Natural killer cell (primary cell): ENCODE data around the gene E4F1. TPM values are rescaled to one million over a fixed set of nuclear protein-coding genes. Genes with fewer than 3 reads are reported as not detected.

Experiments used
- ATAC-seq, 3 donors: fragments of 150-1000 bp in 2 of 3; fragments of 200-7000 bp in 1 of 3; cut with Tn5 transposase; 1 replicate in 1 of 3; 2 replicates in 2 of 3; pipeline ENCODE4 v1.10.0; 2021; ENCODE audit warnings: mild to moderate bottlenecking in 2 of 3, moderate library complexity in 2 of 3
- DNase-seq, 2 donors: peaks; one replicate each; pipeline versions ENCODE4 v3.0.0 to v3.0.0-alpha.2; 2013 to 2021; ENCODE audit warnings: mixed read lengths in 1 of 2
- H3K27ac ChIP-seq: one replicate; pipeline ENCODE4 v1.5.1; 2013; ENCODE audit warnings: mild to moderate bottlenecking, low read length
- H3K27me3 ChIP-seq: one replicate; pipeline ENCODE4 v1.6.1; 2013; ENCODE audit warnings: low read length; ENCODE audit not compliant: control insufficient read depth, insufficient read depth
- H3K36me3 ChIP-seq: one replicate; pipeline ENCODE4 v1.6.1; 2013; ENCODE audit warnings: low read length; ENCODE audit not compliant: control insufficient read depth, insufficient read depth
- H3K4me1 ChIP-seq: one replicate; pipeline ENCODE4 v1.6.1; 2013; ENCODE audit warnings: low read length; ENCODE audit not compliant: control insufficient read depth, insufficient read depth
- H3K4me3 ChIP-seq: one replicate; pipeline ENCODE4 v1.5.1; 2013; ENCODE audit warnings: low read length
- H3K9me3 ChIP-seq: one replicate; pipeline ENCODE4 v1.6.1; 2013; ENCODE audit warnings: low read length; ENCODE audit not compliant: control insufficient read depth, insufficient read depth
- H3K27ac Mint-ChIP-seq, 2 donors: one replicate each; pipeline ENCODE4 v1.8.0; 2022; ENCODE audit warnings: mild to moderate bottlenecking in 2 of 2, mixed read lengths in 2 of 2, moderate library complexity in 1 of 2
- H3K27me3 Mint-ChIP-seq, 2 donors: one replicate each; pipeline ENCODE4 v1.8.0; 2022; ENCODE audit warnings: low read depth in 2 of 2, mixed read lengths in 2 of 2
- H3K36me3 Mint-ChIP-seq: one replicate; pipeline ENCODE4 v1.8.0; 2022; ENCODE audit warnings: mixed read lengths
- H3K4me1 Mint-ChIP-seq, 2 donors: one replicate each; pipeline ENCODE4 v1.8.0; 2022; ENCODE audit warnings: mixed read lengths in 2 of 2
- H3K4me3 Mint-ChIP-seq: one replicate; pipeline ENCODE4 v1.8.0; 2022; ENCODE audit warnings: mild to moderate bottlenecking, moderate library complexity, mixed read lengths
- H3K9me3 Mint-ChIP-seq, 2 donors: one replicate each; pipeline ENCODE4 v1.8.0; 2022; ENCODE audit warnings: mixed read lengths in 2 of 2
- CTCF ChIP-seq: fragments of 200-600 bp; IDR thresholded peaks from one replicate; pipeline ENCODE4 v1.8.0; 2022; ENCODE audit warnings: antibody characterized with exemption
- WGBS: methylation state at CpG from one replicate; pipeline ENCODE4 v1.1.7; 2013; ENCODE audit warnings: missing lambda C conversion rate; ENCODE audit not compliant: insufficient coverage; 5-methylcytosine and 5-hydroxymethylcytosine counted together
- intact Hi-C: fragments of 100-400 bp; cut with micrococcal nuclease; formaldehyde crosslinking; loops from one replicate; pipeline ENCODE4 v1.14.2; 2022
- total RNA-seq, 4 donors: library from RNA; stranded (reverse); fragments of 120-200 nt in 1 of 4; gene quantifications; one replicate each; pipeline versions ENCODE4 v1.2.3 to v1.2.4, GENCODE V29; 2013 to 2022

Gene E4F1
- total RNA-seq, 3 donors from 2014 or later (not counting 1 experiment from before 2014, with no cell fraction given) = 43.6 to 45.7 (median 45.7) TPM

- ATAC-seq (no peak), DNase-seq (no peak)
- H3K36me3 ChIP-seq = peaks cover 26% of the 10 kb centered on the region
- Mint-ChIP-seq H3K4me1 (peaks cover 19 to 28% of the 10 kb centered on the region in 2 donors), H3K9me3 (no peaks in the 10 kb centered on the region), H3K27ac (peak overlapping the region; percentile 80 to 88), H3K36me3 (no peaks in the 10 kb centered on the region), H3K4me3 (peak overlapping the region; percentile 91), H3K27me3 (peaks cover 0 to 3% of the 10 kb centered on the region in 2 donors)
- H3K27me3 ChIP-seq = no peaks in the 10 kb centered on the region
- no peaks in the 10 kb centered on the region for H3K9me3 ChIP-seq
- H3K4me3 ChIP-seq = peak overlapping the region; percentile 88
- H3K4me1 ChIP-seq = peaks cover 19% of the 10 kb centered on the region
- 20% methylated on average over 16 of the region's 16 CpGs for WGBS
- intact Hi-C loops = no loop called here
- no peak for TF ChIP-seq CTCF
- peak overlapping the region; percentile 95 for H3K27ac ChIP-seq
Observed at GRCh38 chr16:2205967-2206313, 17.5 kb upstream of the E4F1 start.

- H3K27ac Mint-ChIP-seq = peak overlapping the region; percentile 80 to 88
- 90% methylated on average over 18 of the region's 18 CpGs for WGBS
- H3K4me3 Mint-ChIP-seq = peak overlapping the region; percentile 91
- Histone ChIP-seq H3K27ac (peak overlapping the region; percentile 95), H3K27me3 (no peaks in the 10 kb centered on the region), H3K9me3 (no peaks in the 10 kb centered on the region), H3K4me1 (peaks cover 19% of the 10 kb centered on the region), H3K36me3 (peaks cover 26% of the 10 kb centered on the region), H3K4me3 (peak overlapping the region; percentile 88)
- H3K9me3 Mint-ChIP-seq = no peaks in the 10 kb centered on the region
- no peak for DNase-seq
- intact Hi-C loops = no loop called here
- ATAC-seq = no peak
- H3K4me1 Mint-ChIP-seq = peaks cover 19 to 28% of the 10 kb centered on the region in 2 donors
- no peaks in the 10 kb centered on the region for H3K36me3 Mint-ChIP-seq
- no peak for TF ChIP-seq CTCF
- H3K27me3 Mint-ChIP-seq = peaks cover 0 to 3% of the 10 kb centered on the region in 2 donors
Observed at GRCh38 chr16:2206420-2206779, 17.0 kb upstream of the E4F1 start.

GRCh38 chr16:2206780-2207433 is 16.5 kb upstream of the E4F1 start:
- no peaks in the 10 kb centered on the region for H3K9me3 ChIP-seq
- 97% methylated on average over 23 of the region's 23 CpGs for WGBS
- intact Hi-C loops = no loop called here
- TF ChIP-seq CTCF = no peak
- peaks cover 19% of the 10 kb centered on the region for H3K4me1 ChIP-seq
- H3K27me3 Mint-ChIP-seq = peaks cover 0 to 3% of the 10 kb centered on the region in 2 donors
- DNase-seq (no peak), ATAC-seq (no peak)
- peaks cover 26% of the 10 kb centered on the region for H3K36me3 ChIP-seq
- H3K4me3 ChIP-seq = no peak overlapping the region
- no peak overlapping the region for H3K27ac ChIP-seq
- peak overlapping the region; percentile 80 to 88 for H3K27ac Mint-ChIP-seq
- H3K27me3 ChIP-seq = no peaks in the 10 kb centered on the region
- H3K4me1 Mint-ChIP-seq = peaks cover 19 to 32% of the 10 kb centered on the region in 2 donors
- peak overlapping the region; percentile 6 for H3K4me3 Mint-ChIP-seq
- H3K36me3 Mint-ChIP-seq = no peaks in the 10 kb centered on the region
- no peaks in the 10 kb centered on the region for H3K9me3 Mint-ChIP-seq

GRCh38 chr16:2207872-2208271 is 15.5 kb upstream of the E4F1 start:
- Histone ChIP-seq H3K9me3 (no peaks in the 10 kb centered on the region), H3K36me3 (peaks cover 31% of the 10 kb centered on the region), H3K4me1 (peaks cover 28% of the 10 kb centered on the region), H3K27ac (no peak overlapping the region), H3K27me3 (no peaks in the 10 kb centered on the region), H3K4me3 (no peak overlapping the region)
- peak overlapping the region in 1 of 2 donors; percentile 76 for H3K27ac Mint-ChIP-seq
- no peaks in the 10 kb centered on the region for H3K27me3 Mint-ChIP-seq
- no peaks in the 10 kb centered on the region for H3K36me3 Mint-ChIP-seq
- no peak for ATAC-seq
- peaks cover 19 to 36% of the 10 kb centered on the region in 2 donors for H3K4me1 Mint-ChIP-seq
- DNase-seq = no peak
- no peak for TF ChIP-seq CTCF
- H3K4me3 Mint-ChIP-seq = peak overlapping the region; percentile 67
- H3K9me3 Mint-ChIP-seq = no peaks in the 10 kb centered on the region
- intact Hi-C loops = no loop called here
- WGBS = 94% methylated on average over 9 of the region's 9 CpGs
